ENCODE data around the gene TCP1.
"Not testable (repeated sequence)": the region's sequence is repeated elsewhere in the genome, so short reads cannot be mapped to it uniquely, and the experiment has no call there.

The TCP1 gene

DNA sequence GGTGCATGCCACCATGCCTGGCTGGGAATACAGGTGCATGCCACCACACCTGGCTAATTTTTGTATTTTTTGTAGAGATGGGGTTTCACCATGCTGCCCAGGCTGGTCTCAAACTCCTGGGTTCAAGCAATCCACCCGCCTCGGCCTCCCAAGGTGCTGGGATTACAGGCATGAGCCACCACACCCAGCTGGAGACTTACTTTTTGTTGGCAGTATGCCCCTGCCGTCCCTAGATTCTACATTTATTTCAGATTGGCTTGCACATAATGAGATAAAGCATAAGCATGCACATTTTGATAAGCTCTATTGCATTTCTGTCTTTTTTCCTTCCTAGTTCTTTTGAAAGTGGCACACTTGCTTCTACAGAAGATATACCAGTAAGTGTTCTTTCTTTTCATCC is 27.4 kb upstream of the TCP1 start:
- not testable (repeated sequence) for DNase-seq

DNA sequence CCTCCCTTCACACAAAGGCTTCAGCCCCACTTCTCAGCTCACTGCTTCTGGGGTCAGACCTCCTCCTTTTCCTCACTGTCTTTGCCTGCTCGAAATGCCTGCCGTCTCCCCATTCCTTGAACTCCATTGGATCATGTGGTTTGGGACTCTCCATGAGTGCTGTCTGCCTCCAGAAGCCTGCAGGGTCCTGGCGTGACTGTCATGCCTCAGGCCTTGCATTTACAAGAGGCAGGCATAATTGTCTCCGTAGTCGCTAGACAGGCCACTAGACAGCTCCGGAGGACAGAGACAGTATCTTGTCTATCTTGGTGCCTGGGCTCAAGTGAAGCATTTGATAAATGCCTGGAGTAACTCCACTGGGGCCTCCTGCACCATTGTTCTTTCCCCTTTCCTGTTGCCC is 26.0 kb upstream of the TCP1 start:
- DNase-seq = no peak

DNA sequence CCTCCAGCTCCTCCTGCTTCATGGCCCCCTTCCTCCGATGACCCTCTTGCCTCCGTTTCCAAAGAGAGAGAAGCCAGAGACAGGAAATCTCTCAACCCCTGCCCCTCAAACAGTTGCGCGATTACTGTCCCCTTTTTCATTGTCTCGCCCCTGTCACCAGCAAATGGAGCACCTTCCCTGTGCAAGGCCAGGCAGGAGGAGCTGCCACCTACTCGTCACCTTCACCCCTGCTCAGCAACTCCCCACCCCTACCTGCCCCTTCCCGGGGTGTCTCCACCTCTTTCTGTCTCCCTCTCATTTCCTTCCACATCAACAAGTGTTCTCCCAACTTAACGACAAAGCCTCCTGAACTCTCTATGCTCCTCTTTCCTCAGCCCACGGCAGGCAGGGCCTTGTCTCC is 24.4 kb upstream of the TCP1 start:
- no peak for DNase-seq

DNA sequence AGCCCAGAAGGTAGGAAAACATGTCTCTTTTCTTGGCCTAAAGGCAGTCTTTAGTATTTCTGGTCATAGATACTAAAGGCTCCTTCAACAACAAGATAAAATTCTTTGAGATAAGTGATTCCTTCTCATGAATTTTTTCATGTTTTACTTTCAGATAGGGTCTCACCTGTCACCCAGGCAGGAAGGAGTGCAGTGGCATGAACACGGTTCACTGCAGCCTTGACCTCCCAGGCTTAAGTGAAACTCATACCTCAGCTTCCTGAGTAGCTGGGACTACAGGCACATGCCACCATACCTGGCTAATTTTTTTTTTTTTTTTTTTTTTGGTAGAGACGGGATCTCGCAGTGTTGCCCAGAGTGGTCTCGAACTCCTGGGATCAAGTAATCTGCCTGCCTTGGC is 19.7 kb upstream of the TCP1 start:
- DNase-seq = no peak

DNA sequence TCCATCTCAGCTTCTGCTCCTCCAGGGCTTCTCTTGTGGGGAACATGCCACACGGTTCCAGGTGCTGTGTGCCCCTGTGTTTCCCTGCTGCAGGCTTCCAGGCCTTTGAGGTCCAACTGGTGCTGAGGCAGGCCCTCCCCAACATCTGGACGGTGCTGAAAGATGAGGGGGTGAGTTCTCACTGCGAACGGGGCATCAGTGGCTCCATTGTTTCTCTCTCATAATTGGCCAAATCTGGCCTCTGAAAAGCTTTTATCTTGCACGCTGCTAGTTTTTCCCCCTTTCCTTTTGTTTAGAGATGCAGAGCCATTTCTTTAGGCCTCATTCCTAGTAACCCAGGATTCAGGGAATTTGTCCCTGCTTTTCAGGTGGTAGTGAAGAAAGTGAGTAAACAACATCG is 19.2 kb upstream of the TCP1 start:
- no peak for DNase-seq

DNA sequence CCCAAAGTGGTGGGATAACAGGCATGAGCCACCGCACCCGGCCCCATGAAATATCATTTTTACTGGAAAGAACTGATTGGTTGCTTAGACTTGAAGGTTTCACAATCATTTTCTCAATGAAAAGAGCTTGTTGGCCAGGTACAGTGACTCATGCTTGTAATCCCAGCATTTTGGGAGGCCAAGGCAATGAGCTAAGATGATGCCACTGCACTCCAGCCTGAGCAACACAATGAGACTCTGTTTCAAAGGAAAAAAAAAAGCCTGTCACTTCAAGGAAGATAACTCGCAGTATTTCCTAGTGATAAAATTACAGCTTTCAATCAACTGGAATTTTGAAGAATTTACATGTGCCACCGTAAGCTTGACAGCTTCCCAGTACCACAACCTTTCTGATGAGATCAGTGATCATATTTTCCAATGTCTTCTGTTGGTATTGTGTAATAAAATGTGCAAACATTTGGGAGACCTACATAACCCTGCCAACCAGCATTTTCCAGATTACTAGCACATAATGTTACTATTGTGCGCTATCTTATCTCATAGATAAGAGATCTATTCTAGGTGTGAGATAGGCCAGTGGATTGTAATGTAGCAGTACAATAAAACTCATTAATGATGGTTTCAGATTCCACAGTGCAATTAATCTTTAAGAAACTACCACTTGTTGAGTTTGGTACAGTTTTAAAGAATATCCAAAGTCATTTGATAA is 17.9 kb upstream of the TCP1 start:
- no peak for DNase-seq

DNA sequence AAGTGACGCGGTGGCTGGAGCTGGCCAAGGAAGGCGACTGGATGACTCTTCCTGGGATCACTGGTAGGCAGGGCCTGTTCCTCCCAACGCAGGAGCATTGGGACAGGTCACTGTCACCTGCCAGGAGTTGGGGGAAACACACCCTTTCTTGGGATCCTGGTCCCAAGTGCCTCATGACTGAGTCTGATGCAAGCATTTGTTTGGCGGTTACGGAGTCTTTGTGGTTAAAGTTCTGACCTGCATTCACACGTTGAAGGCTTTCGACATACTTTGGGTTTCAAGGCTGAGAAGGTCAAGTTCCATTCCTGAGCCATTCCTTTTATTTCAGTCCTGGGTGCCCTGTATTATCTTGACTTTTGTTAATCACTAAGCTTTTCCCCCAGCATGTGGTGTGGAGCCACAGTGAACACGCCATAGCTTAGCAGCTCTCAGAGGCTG is 16.6 kb upstream of the TCP1 start:
- no peak for DNase-seq

DNA sequence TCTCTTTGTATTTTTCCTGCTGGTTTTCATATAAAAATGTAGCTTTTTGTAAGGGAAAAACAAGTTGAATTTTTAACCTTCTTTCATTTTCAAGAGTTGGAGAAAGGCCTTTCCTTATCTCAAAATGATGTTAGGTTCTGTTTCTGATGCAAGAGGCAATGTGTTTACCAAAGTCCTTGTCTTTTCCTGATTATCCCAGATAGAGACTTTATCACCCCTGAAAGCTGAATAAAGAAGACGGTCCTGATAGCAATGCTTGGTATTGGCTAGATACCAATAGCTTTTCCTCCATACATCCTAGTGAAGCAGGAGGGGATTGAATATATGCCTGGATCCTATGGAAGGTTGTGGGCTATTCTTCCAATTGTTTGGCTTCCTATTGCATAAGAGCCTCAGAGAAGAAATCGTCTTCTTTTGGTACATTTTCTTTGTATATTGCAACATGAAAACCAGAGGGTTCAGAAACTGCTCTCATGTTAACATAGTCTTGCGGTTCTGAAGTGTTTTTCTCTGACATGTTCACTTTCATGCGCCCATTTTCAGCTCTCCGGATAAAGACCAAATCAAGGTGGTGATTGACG is 16.1 kb upstream of the TCP1 start:
- no peak for DNase-seq

DNA sequence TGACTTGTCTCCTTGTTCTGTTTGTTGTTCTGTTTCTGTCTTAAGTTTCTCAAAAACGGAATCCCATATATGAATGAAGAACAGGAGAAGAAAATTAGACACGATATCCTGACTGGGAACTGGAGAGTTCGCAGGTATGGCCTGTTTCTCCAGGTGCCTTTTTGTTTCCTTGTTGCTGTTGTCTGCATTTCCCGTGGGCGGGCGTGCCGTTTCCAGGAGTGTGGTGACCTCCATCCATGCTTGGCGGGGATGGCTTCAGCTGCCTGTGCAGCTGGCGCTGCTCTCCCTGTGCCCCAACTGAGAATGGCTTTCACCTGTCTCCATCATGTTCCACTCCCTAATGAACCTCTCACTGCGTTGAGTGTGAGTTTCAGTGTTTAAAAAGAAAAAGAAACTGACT is 15.1 kb upstream of the TCP1 start:
- no peak for DNase-seq

DNA sequence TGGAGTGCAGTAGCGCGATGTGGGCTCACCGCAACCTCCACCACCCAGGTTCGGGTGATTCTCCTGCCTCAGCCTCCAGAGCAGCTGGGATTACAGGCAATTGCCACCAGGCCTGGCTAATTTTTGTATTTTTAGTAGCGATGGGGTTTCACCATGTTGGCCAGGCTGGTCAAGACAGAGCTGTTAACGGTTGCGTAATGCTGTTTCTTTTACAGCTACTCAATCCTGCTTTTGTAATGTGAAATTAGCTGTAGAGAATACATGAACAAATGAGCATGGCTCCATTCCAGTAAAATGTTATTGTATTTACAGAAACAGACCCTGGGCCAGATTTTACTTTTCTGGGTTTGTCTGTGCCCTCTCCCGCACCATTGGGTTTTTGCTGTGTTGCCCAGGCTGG is 12.5 kb upstream of the TCP1 start:
- no peak for DNase-seq

DNA sequence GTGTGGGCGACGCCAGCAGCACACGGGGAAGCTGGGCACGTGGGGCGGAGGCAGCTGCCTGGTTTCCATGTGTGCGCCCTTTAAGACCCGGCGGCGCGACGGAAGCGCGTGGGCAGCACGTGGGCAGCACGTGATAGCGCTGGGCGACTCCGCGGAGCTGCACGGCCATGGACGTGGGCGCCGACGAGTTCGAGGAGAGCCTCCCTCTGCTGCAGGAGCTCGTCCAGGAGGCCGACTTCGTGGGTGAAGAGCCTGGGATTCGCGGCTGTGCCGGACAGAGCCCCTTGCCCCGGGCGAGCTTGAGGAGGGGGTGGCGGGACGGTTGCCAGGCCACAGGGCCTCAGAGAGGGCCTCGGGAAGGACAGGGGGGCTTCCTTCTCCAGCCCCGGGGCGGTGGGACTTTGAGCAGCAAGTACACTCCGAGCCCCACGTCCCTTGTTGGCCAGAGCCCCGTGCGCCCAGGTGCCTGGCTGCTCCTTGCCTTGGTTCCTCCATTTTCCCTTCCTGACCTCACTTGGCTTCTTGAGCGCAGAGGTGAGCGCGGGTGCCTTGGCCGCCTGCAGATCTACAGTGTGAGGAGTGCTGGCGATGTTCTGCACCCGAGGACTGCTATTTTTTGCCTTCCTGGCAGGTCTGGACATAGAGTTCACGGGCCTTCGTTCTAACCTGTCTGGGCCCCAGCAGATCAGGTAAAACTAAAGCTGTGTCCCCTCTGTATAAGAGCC is 10.9 kb upstream of the TCP1 start, which contains the start of gene PNLDC1:
Gene PNLDC1, plus strand, starts transcription at position 136 of the 725 bp plus-strand sequence. Its CDS starts 32 bp downstream, at position 168.
- no peak for DNase-seq

DNA sequence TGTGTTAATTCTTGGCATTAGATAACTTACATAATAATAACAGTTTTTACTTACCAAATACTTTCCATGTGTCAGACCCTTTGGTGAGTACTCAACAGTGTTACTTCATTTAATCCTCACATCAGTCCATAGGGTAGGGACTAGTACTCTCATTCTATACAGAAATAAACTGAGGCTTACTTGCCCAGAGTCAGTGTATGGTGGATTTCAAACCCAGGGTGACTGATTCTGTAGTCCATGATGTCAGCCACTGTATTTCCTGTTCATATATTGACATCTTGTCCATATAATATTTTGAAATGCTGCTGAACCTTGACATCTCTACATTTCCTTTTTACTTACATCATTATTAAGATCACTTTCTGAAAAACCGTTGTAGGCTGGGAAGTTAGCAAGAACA is 8.2 kb upstream of the TCP1 start:
- DNase-seq = no peak

DNA sequence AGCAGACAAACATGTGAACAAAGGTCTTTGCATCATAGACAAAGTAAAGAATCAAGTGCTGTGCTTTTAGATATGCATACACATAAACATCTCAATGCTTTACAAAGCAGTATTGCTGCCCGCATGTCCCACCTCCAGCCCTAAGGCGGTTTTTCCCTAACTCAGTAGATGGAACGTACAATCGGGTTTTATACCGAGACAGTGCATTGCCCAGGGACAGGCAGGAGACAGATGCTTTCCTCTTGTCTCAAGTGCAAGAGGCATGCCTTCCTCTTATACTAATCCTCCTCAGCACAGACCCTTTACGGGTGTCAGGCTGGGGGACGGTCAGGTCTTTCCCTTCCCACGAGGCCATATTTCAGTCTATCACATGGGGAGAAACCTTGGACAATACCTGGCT is 5.6 kb upstream of the TCP1 start:
- DNase-seq = not testable (repeated sequence)

DNA sequence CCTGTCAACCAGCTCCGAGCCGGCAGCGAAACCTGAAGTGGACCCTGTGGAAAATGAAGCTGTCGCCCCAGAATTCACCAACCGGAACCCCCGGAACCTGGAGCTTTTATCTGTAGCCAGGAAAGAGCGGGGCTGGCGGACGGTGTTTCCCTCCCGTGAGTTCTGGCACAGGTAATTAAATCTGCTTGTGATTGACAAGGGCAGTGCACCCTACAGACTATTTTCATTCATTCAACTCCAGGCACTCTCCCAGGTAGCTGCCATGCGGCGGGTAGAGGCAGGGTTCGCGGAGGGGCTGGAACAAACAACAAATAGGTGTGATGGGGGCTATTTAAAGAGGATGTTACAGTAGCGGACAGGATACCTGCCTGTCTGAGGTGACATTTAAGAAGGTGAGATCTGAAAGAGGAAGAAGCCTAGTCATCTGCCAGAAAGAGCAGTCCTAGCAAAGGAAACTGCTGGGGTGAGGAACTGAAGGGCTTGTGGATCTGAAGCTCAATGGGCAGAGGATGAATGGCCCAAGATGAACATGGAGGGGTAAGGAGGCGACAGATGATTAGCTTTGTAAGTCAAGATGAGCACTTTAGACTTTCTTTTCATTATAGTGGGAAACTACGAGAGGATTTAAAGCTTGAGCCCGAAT is 1.7 kb upstream of the TCP1 start:
- DNase-seq = no peak

DNA sequence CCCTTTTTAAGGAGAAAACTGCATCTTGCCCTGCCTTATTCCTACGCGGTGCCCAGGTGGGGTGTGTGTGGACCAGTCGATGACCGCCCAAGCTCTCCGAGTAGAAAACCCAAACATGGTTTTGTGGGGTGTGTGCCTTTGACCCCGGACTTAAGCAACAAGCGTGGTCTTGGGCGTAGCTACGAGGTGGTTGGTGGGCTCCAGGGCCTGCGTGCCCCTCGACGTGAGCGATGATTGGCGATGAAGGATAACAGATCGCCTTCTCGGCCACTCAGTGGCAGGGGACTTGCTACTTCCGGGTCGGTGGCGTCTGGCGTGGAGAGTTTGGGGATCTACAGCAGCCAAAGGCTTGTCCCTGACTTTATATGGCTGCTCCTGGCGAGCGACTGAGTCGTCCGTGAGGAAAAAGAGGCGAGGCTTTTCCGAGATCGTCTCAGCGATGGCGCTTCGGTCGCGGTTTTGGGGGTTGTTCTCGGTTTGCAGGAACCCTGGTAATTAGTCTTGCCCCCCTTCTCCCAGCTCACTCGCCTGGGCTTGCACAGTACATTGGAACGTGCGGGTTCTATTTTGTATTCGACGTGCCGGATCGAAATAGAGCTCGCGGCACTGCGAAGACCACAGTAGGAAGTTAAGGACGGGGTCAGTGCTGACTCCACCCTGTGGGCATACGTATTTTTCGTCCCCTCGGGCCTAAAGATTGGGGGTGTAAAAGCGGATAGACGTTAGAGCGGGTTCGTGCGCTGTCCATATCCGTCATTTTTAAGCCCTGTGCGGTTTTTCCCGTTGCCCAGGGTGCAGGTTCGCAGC is 950 bp upstream of the TCP1 start, which contains the start of gene MRPL18:
Gene MRPL18, plus strand, starts transcription at position 319 of the 807 bp plus-strand sequence. Its CDS starts 121 bp downstream, at position 440.
- peak; percentile 91 to 96 for DNase-seq

DNA sequence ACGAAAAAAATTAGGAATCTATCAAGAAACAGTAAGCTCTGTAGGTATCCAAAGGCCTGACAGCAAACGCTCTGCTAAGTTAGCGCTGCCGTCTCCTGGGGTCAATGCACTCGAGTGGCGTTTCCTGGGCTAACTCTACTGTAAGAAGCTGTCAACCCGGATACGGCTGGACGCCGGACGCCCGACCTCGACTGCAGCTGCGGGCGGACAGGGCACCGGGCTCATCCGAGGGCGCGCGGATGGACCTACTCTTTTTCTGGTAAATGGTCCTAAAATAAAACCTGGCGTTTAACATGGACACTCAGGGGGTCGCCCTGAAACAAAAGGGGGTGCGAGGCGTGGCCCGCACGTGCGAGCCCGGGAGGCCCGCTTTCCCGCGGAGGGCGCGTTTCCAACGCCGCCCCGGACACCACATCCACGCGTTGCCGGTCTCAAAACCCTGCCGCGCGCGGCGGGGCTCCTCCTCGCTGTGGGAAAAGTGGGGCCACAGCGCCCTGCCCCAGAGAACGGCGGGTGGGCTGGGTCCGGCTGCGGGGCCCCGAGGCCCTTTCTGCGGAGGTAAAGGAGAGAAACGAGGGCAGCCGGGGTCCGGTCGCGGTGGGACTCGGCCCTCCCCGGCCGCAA is 537 bp downstream of the TCP1 start:
- DNase-seq = peak in 1 of 2 experiments; percentile 13

DNA sequence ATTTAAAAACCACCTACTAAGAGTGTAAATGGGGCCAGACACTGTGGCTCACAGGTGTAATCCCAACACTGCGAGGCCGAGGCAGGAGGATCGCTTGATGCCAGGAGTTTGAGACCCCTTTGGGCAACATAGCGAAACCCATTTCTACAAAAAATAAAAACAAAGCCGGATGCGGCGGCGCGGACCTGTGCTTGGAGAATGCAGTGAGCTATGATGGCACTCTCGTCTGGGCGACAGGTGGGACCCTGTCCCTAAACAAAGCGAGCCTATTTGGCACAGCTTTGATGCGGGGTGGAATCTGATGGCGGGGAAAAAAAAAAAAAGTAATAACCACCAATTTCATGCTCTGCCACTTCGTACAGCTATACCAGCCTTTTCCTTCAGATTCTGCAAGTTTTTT is 1.1 kb downstream of the TCP1 start:
- DNase-seq = no peak

DNA sequence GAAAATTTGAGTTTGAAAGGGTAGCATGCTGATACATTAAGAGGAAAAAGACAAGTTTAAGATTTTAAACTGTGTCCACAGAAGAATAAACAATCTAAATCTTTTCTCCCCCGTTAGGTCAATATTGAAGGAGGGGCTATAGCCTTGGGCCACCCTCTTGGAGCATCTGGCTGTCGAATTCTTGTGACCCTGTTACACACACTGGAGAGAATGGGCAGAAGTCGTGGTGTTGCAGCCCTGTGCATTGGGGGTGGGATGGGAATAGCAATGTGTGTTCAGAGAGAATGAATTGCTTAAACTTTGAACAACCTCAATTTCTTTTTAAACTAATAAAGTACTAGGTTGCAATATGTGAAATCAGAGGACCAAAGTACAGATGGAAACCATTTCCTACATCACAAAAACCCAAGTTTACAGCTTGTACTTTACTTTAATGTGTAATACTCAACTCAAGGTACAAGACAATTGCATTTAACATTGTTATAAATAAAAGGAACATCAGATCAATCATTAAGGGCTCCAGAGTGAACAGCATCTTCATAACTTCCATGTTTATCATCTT is 10.8 kb downstream of the TCP1 start:
- no peak for DNase-seq

DNA sequence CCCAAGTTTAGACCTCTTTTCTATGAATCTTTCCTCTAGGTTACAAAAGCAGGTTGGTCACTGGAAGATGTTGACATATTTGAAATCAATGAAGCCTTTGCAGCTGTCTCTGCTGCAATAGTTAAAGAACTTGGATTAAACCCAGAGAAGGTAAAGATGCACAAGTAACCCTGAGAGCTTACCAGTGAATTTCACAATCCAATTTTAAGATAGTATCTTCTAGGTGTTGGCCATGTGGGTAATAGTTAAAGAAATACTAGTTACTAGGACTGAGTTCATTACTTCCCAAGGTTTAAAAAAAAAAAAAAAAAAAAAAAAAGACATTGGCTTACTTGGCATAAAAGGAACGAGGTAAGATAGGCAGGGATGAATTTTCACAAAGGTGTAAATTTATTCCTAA is 11.3 kb downstream of the TCP1 start:
- no peak for DNase-seq

DNA sequence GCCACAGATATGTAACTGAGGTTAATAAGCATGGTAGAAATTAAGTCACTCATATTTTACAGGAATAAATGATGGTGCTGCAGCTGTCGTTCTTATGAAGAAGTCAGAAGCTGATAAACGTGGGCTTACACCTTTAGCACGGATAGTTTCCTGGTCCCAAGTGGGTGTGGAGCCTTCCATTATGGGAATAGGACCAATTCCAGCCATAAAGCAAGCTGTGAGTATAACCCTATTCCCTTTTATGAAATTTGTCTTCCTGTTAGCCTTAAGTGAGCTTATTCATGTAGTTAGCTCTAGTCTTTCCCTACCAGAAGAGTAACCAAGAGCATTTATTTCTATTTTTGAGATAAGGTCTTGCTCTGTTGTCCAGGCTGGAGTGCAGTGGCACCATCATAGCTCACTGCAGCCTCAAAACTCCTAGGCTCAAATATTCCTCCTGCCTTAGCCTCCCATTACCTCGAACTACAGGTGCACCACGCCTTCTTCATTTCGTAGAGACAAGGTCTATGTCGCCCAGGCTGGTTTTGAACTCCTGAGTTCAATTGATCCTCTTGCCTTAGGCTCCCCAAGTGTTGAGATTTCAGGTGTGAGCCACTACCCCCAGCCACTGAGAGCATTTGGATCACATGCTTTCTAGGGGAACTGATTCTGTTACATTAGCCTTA is 12.0 kb downstream of the TCP1 start:
- DNase-seq = no peak

DNA sequence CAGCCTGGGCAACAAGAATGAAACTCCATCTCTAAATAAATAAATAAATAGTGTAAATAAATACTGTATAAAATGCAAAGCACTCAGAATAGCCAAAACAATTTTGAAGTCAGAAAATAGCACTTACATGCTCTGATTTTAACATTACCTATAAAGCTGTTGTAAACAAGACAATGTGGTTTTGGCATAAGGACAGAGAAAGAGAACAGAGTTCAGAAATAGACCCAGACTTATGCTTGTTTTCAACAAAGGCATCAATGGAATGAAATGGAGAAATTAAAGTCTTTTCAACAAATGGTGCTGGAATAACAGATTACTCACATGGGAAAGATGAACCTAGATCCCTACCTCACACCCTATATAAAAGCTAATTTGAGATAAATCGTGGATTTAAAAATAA is 17.2 kb downstream of the TCP1 start:
- no peak for DNase-seq

Data from SW 1271 (cell line).